Epithelial cell of prostate (primary cell): ENCODE measurements around the gene SORCS3.
A peak's percentile ranks its signal among the peaks of the same experiment; 100 is the strongest.

Experiments
- DNase-seq: peaks from one replicate; pipeline ENCODE4 v3.0.0-alpha.2; 2011; ENCODE audit warnings: low read depth, low spot score
- H3K27ac ChIP-seq: fragments of 450-650 bp; 2 replicates; pipeline ENCODE4 v1.5.1; 2017; ENCODE audit warnings: mild to moderate bottlenecking

SORCS3 gene

GRCh38 chr10:105148921-105149320 is 507.8 kb downstream of the SORCS3 start:
- peak; percentile 14 for DNase-seq
- H3K27ac ChIP-seq = peak overlapping the region; percentile 78

GRCh38 chr10:105149371-105149891 is 508.3 kb downstream of the SORCS3 start:
- DNase-seq = peak; percentile 26
- H3K27ac ChIP-seq = peak overlapping the region; percentile 78

DNA sequence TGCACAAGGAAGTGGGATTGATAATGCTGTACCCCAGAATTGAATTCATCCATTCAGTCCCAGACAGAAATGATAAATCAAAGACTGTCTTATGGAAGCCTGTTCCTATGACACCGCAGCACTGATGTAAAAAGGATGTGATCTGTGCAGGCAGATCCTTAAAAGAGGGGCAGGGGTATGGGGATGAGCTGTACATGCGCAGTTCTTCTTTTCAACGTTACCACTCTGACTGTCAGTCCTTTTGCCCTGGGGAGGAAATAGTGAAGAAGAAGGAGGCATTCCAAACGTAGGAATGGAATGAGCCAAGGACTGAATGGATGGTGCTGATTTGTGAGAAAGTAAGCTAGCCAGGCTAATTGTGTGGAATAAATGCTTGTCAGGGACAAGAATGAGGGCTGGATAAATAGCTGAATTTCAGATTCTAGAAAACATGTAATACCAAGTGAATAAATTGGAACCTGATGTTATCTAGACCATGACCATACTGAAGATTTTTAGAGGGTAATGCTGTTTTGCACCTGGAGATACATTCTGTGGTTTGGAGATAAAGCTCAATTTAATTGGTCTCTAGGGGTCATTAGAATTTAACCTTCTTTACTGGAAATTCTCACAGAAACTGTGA is 509.3 kb downstream of the SORCS3 start:
- DNase-seq = no peak

GRCh38 chr10:105154736-105155135 is 513.6 kb downstream of the SORCS3 start:
- no peak overlapping the region for H3K27ac ChIP-seq
- DNase-seq = no peak

More for the DNA sequence above, 509.3 kb downstream of the SORCS3 start:
- H3K27ac ChIP-seq = peak overlapping the region; percentile 78

- H3K27ac ChIP-seq = no peak overlapping the region
- no peak for DNase-seq
Measured at GRCh38 chr10:105159268-105159667, 518.2 kb downstream of the SORCS3 start.

DNA sequence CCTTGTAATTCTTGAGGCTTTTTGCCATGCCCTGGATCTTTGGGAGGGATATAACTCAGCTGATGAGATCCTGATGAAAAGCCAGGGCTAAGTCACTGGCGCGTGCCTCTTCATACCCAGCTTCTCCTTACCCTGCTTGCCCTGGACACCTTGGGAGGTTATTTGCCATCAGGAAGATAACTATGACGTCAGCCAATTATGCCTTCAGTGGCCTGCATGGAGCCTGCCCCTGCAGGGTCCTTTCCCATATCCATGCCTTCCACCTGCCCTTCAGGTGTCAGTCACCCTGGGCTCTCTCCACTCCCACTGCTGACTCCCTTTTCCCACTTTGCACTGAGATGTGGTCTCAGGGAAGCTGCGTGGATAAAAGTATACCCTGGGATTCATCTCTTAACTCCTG is 520.1 kb downstream of the SORCS3 start:
- DNase-seq = no peak
- no peak overlapping the region for H3K27ac ChIP-seq

GRCh38 chr10:105161767-105162166 is 520.7 kb downstream of the SORCS3 start:
- H3K27ac ChIP-seq = no peak overlapping the region
- no peak for DNase-seq

GRCh38 chr10:105170521-105170920 is 529.4 kb downstream of the SORCS3 start:
- DNase-seq = no peak
- no peak overlapping the region for H3K27ac ChIP-seq

GRCh38 chr10:105171945-105172344 is 530.9 kb downstream of the SORCS3 start:
- no peak overlapping the region for H3K27ac ChIP-seq
- DNase-seq = no peak

DNA sequence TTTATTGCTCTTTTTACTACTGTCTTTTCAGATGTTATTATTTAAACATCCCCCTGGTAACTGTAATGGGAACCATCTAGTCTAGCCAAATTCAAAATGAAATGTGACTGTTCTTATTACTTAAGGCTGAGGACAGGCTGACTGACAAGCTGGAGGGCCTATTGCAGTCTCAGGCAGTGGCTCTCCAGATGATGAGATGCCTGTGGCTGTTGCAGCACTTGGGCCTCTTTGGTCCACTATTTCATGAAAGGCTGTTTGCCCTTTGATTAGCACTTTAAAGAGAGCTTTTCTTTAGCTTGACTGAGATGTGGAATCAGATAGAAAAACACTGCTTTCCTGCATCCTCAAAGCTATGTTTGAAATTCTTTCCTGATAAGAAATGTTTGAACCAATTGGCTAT is 540.5 kb downstream of the SORCS3 start:
- no peak overlapping the region for H3K27ac ChIP-seq
- DNase-seq = no peak

- no peak overlapping the region for H3K27ac ChIP-seq
- no peak for DNase-seq
Measured at GRCh38 chr10:105183536-105183935, 542.4 kb downstream of the SORCS3 start.

DNA sequence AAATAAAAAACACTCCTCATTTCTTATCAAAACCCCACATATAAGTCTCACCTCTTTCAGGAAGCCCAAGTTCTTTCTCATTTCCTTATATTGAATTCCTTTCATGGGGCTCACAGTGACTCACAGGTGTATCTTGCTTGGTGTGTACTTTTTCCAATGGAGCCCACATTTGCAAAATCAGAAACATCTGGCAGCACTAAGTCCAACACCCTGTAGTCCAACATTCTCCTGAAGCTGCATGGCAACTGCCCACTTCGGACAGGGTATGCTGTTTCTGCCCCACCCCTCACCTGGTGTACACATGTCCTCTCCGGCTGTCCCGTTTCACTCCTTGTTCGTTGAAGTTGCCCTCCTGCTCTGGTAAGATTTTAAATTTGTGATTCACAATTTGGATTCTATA is 544.1 kb downstream of the SORCS3 start:
- no peak overlapping the region for H3K27ac ChIP-seq
- DNase-seq = no peak

- H3K27ac ChIP-seq = no peak overlapping the region
- DNase-seq = no peak
Measured at GRCh38 chr10:105187243-105187642, 546.2 kb downstream of the SORCS3 start.

- no peak overlapping the region for H3K27ac ChIP-seq
- DNase-seq = peak; percentile 5
Measured at GRCh38 chr10:105188737-105189462, 547.8 kb downstream of the SORCS3 start.

DNA sequence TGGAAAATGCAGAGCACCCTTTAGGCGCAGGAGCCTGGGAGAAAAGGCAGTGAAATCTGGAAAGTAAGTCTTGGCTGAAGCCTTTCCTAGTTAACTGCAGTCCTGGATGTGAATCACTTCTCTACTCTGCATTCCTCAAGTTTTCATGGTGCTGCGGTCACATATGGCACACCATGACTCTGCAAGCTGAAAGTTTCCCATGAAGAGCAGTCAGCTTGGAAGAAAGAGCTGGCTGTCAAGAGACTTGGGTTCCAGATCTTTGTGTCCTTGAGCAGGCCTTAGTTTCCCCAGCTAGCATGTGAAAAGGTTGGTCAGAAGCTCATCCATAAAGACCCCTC is 548.3 kb downstream of the SORCS3 start:
- H3K27ac ChIP-seq = no peak overlapping the region
- no peak for DNase-seq

DNA sequence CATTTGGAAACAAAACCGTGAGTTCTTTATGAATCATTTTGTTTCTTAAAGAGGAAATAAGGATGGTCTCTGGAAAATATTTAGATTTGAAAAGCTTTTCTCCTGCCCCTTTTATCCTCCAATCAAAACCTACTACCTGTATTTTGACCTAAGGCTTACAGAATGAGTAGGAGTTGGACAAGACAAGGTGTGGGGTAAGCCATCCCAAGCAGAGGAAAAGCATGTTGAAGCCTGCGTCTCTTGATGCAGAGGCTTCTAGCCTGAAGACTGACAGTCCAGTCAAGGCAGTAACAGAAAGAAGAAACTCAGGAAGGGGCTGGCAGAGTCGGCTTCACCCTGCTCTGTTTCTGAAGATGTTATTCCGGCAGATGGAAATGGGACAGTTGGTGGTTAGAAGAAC is 551.1 kb downstream of the SORCS3 start:
- DNase-seq = no peak
- no peak overlapping the region for H3K27ac ChIP-seq

- no peak overlapping the region for H3K27ac ChIP-seq
- no peak for DNase-seq
Measured at GRCh38 chr10:105192861-105193260, 551.8 kb downstream of the SORCS3 start.

DNA sequence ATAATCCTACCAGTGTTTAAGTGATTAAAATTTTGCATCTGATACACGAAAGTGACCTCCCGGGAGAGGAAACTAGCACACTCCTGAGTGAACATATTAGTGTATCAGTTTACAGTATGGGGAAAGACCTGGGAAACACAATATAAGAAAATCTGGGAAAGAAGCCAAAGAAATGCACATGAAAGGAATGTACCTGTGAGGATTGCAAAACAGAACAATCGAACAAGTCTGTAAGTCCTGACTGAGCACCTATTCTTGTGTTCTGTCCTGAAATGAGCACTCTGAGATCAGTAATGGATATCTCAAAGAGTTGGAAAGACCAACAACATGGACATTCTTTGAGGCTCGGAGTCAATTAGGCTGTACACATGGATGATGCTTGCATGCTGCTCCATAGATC is 554.7 kb downstream of the SORCS3 start:
- no peak overlapping the region for H3K27ac ChIP-seq
- DNase-seq = peak; percentile 55

- DNase-seq = no peak
- no peak overlapping the region for H3K27ac ChIP-seq
Measured at GRCh38 chr10:105197598-105198364, 556.7 kb downstream of the SORCS3 start.

- no peak for DNase-seq
- no peak overlapping the region for H3K27ac ChIP-seq
Measured at GRCh38 chr10:105206616-105207015, 565.5 kb downstream of the SORCS3 start.

GRCh38 chr10:105207476-105207995 is 566.4 kb downstream of the SORCS3 start:
- no peak overlapping the region for H3K27ac ChIP-seq
- no peak for DNase-seq
